H7 (cell line): ENCODE results near the gene SCN1B. TPM values are rescaled to one million over a fixed set of nuclear protein-coding genes. Genes with fewer than 3 reads are reported as not detected.
"Not testable (repeated sequence)": the region's sequence is repeated elsewhere in the genome, so short reads cannot be mapped to it uniquely, and the experiment has no call there.

ENCODE experiments used
- DNase-seq: peaks from one replicate; pipeline ENCODE4 v3.0.0; 2012
- H3K27me3 ChIP-seq: 2 replicates; pipeline ENCODE4 v1.6.0; 2011; ENCODE audit warnings: mild to moderate bottlenecking, low read length; ENCODE audit not compliant: control insufficient read depth, insufficient read depth
- H3K36me3 ChIP-seq: replicated peaks from 2 replicates; pipeline ENCODE4 v1.5.1; 2011; ENCODE audit warnings: low read length; ENCODE audit not compliant: control insufficient read depth, insufficient read depth
- H3K4me3 ChIP-seq: 2 replicates; pipeline ENCODE4 v1.5.1; 2011; ENCODE audit warnings: low read depth, mild to moderate bottlenecking, control low read depth, low read length, moderate library complexity; ENCODE audit not compliant: insufficient read depth
- total RNA-seq: library from RNA; depleted of rRNA; stranded (reverse); fragments of >200 nt; shearing (Covaris generic); gene quantifications from 2 replicates; pipeline ENCODE4 v1.2.3, GENCODE V29; 2014

The SCN1B gene
- total RNA-seq, 1 experiment from 2014 or later, result 8.1 TPM

GRCh38 chr19:35044317-35045117 lies 14.2 kb downstream of the SCN1B start:
- H3K36me3 ChIP-seq, result no peaks in the 10 kb centered on the region; the same call in 1 of the 2 replicates
- H3K4me3 ChIP-seq, result no peak overlapping the region
- peak; percentile 90 for DNase-seq
- no peaks in the 10 kb centered on the region for H3K27me3 ChIP-seq

GRCh38 chr19:35045667-35046300 lies 15.5 kb downstream of the SCN1B start:
- no peak overlapping the region for H3K4me3 ChIP-seq
- DNase-seq, result peak; percentile 88
- H3K27me3 ChIP-seq, result no peaks in the 10 kb centered on the region
- H3K36me3 ChIP-seq, result no peaks in the 10 kb centered on the region; the same call in none of the 2 replicates

GRCh38 chr19:35046461-35046860 lies 16.2 kb downstream of the SCN1B start:
- DNase-seq, result no peak
- Histone ChIP-seq H3K36me3 (peaks cover 1% of the 10 kb centered on the region), H3K27me3 (no peaks in the 10 kb centered on the region), H3K4me3 (no peak overlapping the region)

GRCh38 chr19:35048911-35049411 lies 18.7 kb downstream of the SCN1B start:
- Histone ChIP-seq H3K4me3 (no peak overlapping the region), H3K36me3 (peaks cover 1% of the 10 kb centered on the region; the same call in 1 of the 2 replicates), H3K27me3 (no peaks in the 10 kb centered on the region)
- DNase-seq, result peak; percentile 53

- H3K36me3 ChIP-seq, result peaks cover 1% of the 10 kb centered on the region; the same call in 1 of the 2 replicates
- no peaks in the 10 kb centered on the region for H3K27me3 ChIP-seq
- H3K4me3 ChIP-seq, result no peak overlapping the region
- DNase-seq, result no peak
Observed at GRCh38 chr19:35049456-35049855, 19.2 kb downstream of the SCN1B start.

GRCh38 chr19:35050662-35051061 lies 20.4 kb downstream of the SCN1B start:
- H3K27me3 ChIP-seq, H3K36me3 ChIP-seq, DNase-seq, H3K4me3 ChIP-seq: not testable (repeated sequence)

- H3K27me3 ChIP-seq, H3K36me3 ChIP-seq, H3K4me3 ChIP-seq, DNase-seq: not testable (repeated sequence)
Observed at GRCh38 chr19:35051268-35051667, 21.0 kb downstream of the SCN1B start.

GRCh38 chr19:35051796-35052195 lies 21.5 kb downstream of the SCN1B start:
- Histone ChIP-seq H3K27me3 (no peaks in the 10 kb centered on the region), H3K4me3 (no peak overlapping the region), H3K36me3 (peaks cover 1% of the 10 kb centered on the region; the same call in 1 of the 2 replicates)
- peak; percentile 22 for DNase-seq

GRCh38 chr19:35052599-35053190 lies 22.4 kb downstream of the SCN1B start:
- peaks cover 1% of the 10 kb centered on the region; the same call in 1 of the 2 replicates for H3K36me3 ChIP-seq
- peak; percentile 16 for DNase-seq
- no peaks in the 10 kb centered on the region for H3K27me3 ChIP-seq
- no peak overlapping the region for H3K4me3 ChIP-seq

- DNase-seq, result peak; percentile 5
- no peaks in the 10 kb centered on the region for H3K27me3 ChIP-seq
- H3K36me3 ChIP-seq, result peaks cover 1% of the 10 kb centered on the region; the same call in 1 of the 2 replicates
- no peak overlapping the region for H3K4me3 ChIP-seq
Observed at GRCh38 chr19:35053667-35054293, 23.5 kb downstream of the SCN1B start.

- peaks cover 1% of the 10 kb centered on the region; the same call in 1 of the 2 replicates for H3K36me3 ChIP-seq
- no peaks in the 10 kb centered on the region for H3K27me3 ChIP-seq
- no peak for DNase-seq
Observed at GRCh38 chr19:35054626-35055025, 24.4 kb downstream of the SCN1B start.

GRCh38 chr19:35055715-35056179 lies 25.5 kb downstream of the SCN1B start:
- Histone ChIP-seq H3K36me3 (0 out of 2 replicates have a peak, but pooled peaks cover 1% of the 10 kb centered on the region), H3K4me3 (peak overlapping the region; percentile 19; the same call in 1 of the 2 replicates), H3K27me3 (no peaks in the 10 kb centered on the region)
- DNase-seq, result peak; percentile 91

More at GRCh38 chr19:35054626-35055025, 24.4 kb downstream of the SCN1B start:
- H3K4me3 ChIP-seq, result no peak overlapping the region

GRCh38 chr19:35056513-35057063 lies 26.3 kb downstream of the SCN1B start:
- no peaks in the 10 kb centered on the region for H3K27me3 ChIP-seq
- no peak overlapping the region for H3K4me3 ChIP-seq
- H3K36me3 ChIP-seq, result no peaks in the 10 kb centered on the region
- DNase-seq, result no peak

- no peaks in the 10 kb centered on the region for H3K36me3 ChIP-seq
- H3K4me3 ChIP-seq, result no peak overlapping the region
- no peaks in the 10 kb centered on the region for H3K27me3 ChIP-seq
- no peak for DNase-seq
Observed at GRCh38 chr19:35058370-35058769, 28.1 kb downstream of the SCN1B start.
